GM12864 (cell line): ENCODE measurements around the gene EPHA6.

Source experiments
- DNase-seq: peaks from one replicate; pipeline ENCODE4 v3.0.0-alpha.2; 2011; ENCODE audit warnings: low read depth
- H3K4me3 ChIP-seq: 2 replicates; pipeline ENCODE4 v1.5.1; 2011; ENCODE audit warnings: mild to moderate bottlenecking, low read depth, low read length, control low read depth
- CTCF ChIP-seq: IDR thresholded peaks from 2 replicates; pipeline ENCODE4 v1.5.1; 2011; ENCODE audit warnings: low read depth, mild to moderate bottlenecking, moderate library complexity, low read length, control low read depth, inconsistent platforms; ENCODE audit errors: missing control alignments

The EPHA6 gene

GRCh38 chr3:96844204-96844514, 29.8 kb downstream of the EPHA6 start:
- no peak for DNase-seq
- H3K4me3 ChIP-seq: no peak overlapping the region
- TF ChIP-seq CTCF: no peak

GRCh38 chr3:96852849-96853248, 38.5 kb downstream of the EPHA6 start:
- no peak overlapping the region for H3K4me3 ChIP-seq
- DNase-seq: no peak
- no peak for TF ChIP-seq CTCF

GRCh38 chr3:96860882-96861281, 46.5 kb downstream of the EPHA6 start:
- no peak overlapping the region for H3K4me3 ChIP-seq
- no peak for TF ChIP-seq CTCF
- DNase-seq: no peak

GRCh38 chr3:96863129-96863740, 48.8 kb downstream of the EPHA6 start:
- DNase-seq: no peak
- H3K4me3 ChIP-seq: no peak overlapping the region
- TF ChIP-seq CTCF: peak; percentile 63

GRCh38 chr3:96865605-96866004, 51.2 kb downstream of the EPHA6 start:
- H3K4me3 ChIP-seq: no peak overlapping the region
- no peak for TF ChIP-seq CTCF
- DNase-seq: no peak

- TF ChIP-seq CTCF: no peak
- no peak overlapping the region for H3K4me3 ChIP-seq
- DNase-seq: no peak
Measured at GRCh38 chr3:96869316-96869715, 54.9 kb downstream of the EPHA6 start.

- H3K4me3 ChIP-seq: no peak overlapping the region
- DNase-seq: no peak
- no peak for TF ChIP-seq CTCF
Measured at GRCh38 chr3:96877510-96877909, 63.1 kb downstream of the EPHA6 start.
